Neural cell (in vitro differentiated cells): ENCODE data around the gene KRT6A.

ENCODE experiments used
- CTCF ChIP-seq: fragments of 450-650 bp; IDR thresholded peaks from 2 replicates; pipeline ENCODE4 v1.5.1; 2014; ENCODE audit warnings: antibody characterized with exemption, mild to moderate bottlenecking, moderate library complexity; ENCODE audit not compliant: poor library complexity, severe bottlenecking
- EP300 ChIP-seq: fragments of 450-650 bp; conservative IDR thresholded peaks from 2 replicates; pipeline ENCODE4 v1.6.1; 2014; ENCODE audit warnings: antibody characterized with exemption, mild to moderate bottlenecking, moderate library complexity; ENCODE audit not compliant: poor library complexity, severe bottlenecking

DNA sequence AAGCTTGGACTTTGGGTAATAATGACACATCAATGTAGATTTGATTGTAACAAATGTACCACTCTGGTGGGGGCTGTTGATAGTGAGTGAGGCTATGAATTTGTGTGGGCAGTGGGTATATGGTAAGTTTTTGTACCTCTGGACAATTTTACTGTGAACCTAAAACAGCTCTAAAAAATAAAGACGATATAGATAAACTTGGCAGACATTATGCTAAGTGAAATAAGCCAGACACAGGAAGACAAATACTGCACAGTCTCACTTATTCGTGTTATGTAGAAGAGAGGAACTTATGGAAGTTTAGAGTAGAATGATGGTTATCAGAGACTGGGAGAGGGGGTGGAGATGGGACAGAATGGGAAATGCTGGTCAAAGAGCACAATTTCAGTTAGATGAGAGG is 28.2 kb downstream of the KRT6A start:
- TF ChIP-seq CTCF (no peak), EP300 (no peak)
